ENCODE data around the gene INSRR.

DNA sequence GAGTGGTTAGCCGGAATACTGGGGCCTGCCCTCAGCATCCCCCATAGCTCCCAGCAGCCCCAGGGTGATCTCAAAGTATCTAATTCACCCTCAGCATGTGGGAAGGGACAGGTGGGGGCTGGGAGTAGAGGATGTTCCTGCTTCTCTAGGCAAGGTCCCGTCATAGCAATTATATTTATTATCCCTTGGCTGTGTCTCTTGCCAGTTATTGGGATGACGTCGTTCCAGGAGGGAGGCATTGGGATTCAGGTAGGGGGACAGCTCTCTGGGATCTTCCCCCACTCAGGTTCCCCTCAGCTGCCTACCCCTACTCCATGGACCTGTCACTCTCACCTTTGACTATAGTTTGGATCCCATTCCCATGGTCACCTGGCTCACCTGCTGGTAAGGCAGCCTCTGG lies 22.7 kb upstream of the INSRR start:
- no peak for TF ChIP-seq POLR2A (IDR thresholded peaks at IDR 0.05; ENCODE audit: low read depth, low read length)
- no peak for TF ChIP-seq TAF1 (IDR thresholded peaks at IDR 0.05; ENCODE audit: borderline replicate concordance, low read depth, low read length)
- no peak for TF ChIP-seq POLR2AphosphoS5 (IDR thresholded peaks at IDR 0.05; ENCODE audit: low read depth, low read length)
